GM18519 (cell line): ENCODE measurements around the gene SMPD4.
A peak's percentile ranks its signal among the peaks of the same experiment; 100 is the strongest.
"Not testable (repeated sequence)": the region's sequence is repeated elsewhere in the genome, so short reads cannot be mapped to it uniquely, and the experiment has no call there.

Experiments used
- ATAC-seq: cut with Tn5 transposase; IDR thresholded peaks from one replicate; pipeline ENCODE4 v1.9.1; 2021; ENCODE audit warnings: mild to moderate bottlenecking, moderate library complexity; ENCODE audit not compliant: unreplicated experiment, low FRiP score

Gene SMPD4

DNA sequence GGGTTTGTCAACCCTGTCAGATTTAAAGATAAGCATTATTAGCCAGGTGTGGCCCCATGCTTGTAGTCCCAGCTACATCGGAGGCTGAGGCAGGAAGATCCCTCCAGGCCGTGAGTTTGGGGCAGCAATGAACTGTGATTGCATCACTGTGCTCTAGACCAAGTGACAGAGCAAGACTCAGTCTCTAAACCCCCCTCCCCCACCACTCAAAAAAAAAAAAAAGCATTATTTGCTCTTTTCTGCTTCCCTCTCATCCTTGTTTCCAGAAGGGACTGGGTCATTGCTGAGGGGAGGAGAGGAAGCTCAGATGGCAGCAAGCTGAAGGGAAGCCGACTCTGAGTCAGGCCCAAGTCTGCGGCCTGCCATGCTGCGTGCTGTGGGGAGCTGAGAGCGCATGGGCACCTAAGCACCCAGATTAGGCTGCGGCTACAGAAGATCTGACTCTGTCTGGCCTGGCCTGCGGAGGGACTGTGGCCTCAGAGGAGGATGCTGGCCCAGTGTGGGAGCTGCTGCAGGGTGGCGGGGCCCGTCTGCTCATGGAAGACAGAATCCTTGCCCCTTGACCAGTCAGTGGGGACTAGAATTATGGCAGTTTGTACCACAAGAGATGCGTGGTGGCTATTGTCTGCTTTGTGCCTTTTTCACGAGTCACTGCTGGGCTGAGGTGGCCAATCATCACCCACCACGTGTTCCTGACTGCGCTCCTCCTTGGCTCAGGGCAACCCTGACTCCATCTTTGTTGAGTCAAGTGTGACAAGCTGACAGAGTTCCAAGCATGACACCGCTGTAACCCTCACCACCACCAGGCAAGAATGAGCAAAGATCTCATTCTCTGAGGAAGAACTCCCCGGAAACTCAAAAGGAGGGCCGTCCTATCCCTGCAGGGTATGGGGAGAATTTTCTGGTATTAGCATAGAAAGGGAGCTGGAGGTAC, 6.7 kb upstream of the SMPD4 start:
- not testable (repeated sequence) for ATAC-seq

DNA sequence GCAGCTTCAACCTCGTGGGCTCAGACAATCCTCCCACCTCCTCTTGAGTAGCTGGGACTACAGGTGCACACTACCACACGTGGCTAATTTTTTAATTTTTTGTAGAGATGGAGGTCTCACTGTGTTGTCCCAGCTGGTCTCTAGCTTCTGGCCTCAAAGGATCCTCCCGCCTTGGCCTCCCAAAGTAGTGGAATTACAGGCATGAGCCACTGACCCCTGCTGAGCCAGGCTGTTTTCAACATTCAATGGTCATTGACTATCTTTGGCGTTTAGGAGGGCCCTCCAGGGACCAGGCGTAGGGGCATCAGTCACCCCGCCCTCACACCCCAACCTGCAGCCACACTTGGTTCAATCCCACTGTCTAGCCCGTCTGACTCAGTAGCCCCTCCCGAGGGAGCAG, 5.9 kb upstream of the SMPD4 start:
- no peak for ATAC-seq

DNA sequence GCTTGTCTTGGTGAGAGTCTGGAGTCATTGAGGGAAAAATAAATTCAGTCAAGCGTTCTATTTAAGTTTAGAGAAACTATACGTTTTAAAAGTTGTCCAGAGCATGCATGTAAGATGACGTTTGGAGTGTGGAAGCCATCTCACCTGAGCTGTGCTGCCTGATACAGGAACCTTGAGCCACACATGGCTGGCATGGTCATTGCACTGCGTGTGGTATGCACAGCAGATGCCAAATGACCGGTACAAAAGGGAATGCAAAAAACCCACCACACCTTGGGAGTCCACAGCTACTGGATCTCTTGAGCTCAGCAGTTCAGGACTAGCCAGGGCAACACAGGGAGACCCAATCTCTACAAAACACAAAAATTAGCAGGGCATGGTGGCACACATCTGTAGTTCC, 5.0 kb upstream of the SMPD4 start:
- ATAC-seq: no peak

DNA sequence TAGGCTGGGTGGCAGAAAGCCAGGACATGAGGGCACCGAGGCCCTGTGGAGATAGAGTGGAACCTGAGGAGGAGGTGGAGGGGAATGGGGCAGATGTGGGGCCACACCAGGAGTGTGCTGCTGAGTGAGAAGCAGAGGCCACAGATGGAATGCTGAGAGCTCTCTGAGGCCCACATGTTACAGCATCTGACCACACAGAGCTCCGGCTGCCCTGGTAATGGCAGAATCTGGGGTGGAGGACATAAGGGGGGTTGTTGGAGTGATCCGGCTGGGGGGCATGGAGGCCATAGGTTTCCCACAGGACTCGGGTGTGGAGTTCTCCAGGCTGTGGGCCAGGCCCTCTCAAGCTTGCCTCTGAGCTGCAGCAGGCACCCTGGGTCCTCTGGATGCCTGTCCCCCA, 4.5 kb upstream of the SMPD4 start:
- no peak for ATAC-seq

DNA sequence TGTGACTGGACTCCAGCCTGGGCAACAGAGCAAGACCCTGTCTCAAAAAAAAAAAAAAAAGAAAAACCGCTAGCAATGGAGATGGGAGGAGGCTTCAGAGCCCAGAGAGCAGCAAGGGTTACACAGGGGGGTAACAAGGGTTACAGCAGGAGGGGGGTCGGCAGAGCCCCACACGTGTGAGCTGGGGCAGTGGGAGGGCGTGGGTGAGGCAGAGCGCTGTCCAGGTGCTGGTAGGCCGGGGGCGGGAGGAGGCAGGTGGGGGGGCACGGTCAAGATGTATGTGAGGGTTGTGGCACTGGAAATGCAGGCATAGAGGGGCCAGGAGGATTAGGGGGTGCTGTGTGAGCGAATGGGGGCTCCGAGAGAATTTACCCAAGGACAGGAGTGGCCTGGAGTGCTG, 4.0 kb upstream of the SMPD4 start:
- ATAC-seq: no peak

DNA sequence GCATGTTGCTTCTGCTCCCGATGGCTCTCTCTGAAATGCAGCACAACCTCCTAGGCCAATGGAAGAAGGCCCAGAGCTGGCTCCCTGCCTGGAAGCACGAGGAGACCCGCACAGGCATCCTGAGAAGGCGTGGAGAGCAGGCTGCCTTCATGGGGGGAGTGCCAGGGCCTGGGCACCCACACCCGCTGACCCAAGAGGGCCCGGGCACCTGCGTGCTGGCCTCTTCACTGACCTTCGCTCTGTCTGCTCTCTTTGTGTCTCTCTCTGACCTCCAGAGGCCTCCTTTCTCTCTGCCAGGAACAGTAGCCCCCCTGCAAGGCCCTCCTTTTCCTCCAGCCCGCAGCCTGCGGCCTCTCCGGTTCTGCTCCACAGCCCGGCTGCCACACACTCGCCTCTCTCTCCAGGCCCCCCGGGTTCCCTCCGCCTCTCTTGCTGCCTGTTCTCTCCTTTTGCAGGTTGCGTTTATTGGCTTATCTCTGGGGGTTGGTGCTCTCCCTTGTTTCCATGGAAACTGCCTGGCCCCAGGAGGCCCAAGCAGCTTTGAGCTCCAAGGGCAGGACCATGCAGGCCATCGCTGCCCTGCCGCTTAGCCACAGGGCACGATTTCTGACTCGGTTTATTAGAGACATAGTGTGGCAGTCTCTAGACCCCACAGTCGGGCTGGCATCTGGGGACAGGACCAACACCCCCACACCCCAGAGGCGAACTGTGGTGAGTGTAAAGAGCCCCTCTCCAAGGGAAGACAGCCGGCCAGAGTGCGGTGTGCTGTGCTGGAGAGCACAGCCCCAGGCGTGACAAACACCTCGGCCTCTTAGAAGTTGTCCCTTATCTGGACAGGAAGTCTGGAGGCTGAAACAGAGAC, 2.3 kb upstream of the SMPD4 start:
- ATAC-seq: no peak

DNA sequence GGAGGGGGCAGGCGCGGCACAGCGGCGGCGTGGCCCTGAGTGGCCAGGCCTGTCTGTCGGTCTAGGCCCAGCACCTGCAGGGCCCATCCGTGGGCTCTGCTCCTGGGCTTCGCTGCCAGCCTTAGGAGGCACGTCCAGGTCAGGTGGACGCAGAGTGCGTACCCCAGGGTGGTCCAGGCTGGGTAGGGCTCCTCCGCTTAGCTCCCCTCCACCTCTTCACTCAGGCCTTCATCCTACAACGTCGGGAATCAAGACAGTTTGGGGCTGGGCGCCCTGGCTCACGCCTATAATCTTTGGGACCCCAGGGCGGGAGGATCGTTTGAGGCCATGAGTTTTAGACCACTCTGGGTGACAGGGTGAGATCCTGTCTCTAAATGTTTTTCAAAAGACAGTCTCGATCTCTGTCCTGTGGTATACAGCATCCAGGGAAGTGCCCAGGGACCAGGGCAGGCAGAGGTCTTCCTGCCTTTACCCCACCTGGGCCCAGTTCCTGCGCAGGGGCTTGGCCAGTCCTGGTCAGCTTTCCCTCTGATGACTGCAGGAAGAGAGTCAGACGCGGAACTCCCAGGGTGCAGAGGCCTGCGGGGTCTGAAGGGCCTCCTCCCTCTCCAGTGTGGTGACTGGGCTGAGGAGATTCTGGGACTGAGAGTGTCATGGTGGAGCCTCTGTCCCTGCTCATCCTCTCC, 1.6 kb upstream of the SMPD4 start:
- not testable (repeated sequence) for ATAC-seq

DNA sequence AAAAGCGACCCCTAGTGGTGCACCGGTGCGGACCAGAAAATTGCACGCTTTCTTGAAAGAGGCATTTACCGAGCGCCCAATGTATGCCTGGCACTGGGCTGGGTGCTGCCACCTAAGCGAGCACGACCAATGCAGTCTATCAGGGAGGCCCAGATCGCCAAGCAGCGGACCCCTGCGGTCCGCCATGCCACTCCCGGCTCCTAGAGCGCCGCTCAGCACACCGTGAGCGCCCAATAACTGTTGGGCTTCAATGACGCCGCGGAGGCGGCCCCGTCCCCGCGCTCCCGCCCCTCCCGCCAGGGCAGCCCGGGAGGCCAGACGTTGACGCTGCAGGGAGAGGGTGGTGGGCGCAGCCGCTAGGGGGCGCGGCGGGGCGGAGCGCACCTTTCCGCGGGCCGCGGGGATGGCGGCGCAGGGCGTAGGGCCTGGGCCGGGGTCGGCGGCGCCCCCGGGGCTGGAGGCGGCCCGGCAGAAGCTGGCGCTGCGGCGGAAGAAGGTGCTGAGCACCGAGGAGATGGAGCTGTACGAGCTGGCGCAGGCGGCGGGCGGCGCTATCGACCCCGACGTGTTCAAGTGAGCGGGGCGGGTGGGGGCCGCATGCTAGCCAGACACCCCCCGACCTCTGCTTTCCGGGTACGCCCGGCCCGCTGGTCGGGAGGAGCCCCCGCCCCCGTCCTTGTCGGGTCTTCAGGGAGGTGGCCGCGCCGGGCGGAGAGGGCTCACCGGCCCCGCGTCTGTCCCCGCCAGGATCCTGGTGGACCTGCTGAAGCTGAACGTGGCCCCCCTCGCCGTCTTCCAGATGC, 679 bp upstream of the SMPD4 start, which contains the start of gene MZT2B:
TSS of gene MZT2B (plus strand) at position 383 of the 803 bp plus-strand sequence. CDS start at position 404, 21 bp downstream.
- peak; percentile 76 for ATAC-seq

DNA sequence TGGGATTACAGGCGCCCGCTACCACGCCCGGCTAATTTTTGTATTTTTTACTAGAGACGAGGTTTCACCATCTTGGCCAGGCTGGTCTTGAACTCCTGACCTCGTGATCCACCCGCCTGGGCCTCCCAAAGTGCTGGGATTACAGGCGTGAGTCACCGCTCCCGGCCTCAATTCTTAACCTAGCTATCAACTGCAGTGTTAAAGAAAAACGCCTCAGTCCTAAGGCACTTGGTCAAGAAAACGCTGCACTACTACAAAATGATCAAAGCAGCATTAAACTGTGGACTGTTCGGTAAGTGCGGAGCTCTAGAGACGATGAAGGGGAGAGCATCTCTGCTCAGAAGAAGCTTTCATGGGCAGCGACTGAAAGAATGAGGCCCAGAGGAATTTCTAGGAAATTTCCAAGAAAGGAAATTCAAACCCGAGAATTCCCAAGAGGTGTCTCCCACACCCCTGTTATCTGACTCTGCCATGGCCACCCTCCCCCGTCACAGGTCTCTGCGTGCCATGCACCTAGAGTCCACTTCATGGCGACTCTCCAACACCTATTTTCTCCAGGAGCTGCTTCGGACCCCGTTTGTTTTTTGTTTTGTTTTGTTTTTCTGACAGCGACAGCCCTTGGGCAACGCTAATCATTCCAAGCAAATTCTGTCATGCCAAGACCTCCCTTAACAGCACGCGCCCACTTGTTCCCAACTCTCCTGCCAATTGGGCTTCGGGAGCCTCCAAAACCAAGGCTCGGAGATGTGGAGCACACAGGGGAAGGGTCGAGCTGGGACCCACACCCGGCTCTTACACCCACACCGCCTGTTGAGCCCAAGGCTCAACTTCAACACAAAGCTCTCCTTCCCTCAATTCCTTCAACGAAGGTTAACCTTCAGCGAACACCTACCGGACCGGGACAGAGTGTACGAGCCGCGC, 738 bp downstream of the SMPD4 start:
- not testable (repeated sequence) for ATAC-seq

DNA sequence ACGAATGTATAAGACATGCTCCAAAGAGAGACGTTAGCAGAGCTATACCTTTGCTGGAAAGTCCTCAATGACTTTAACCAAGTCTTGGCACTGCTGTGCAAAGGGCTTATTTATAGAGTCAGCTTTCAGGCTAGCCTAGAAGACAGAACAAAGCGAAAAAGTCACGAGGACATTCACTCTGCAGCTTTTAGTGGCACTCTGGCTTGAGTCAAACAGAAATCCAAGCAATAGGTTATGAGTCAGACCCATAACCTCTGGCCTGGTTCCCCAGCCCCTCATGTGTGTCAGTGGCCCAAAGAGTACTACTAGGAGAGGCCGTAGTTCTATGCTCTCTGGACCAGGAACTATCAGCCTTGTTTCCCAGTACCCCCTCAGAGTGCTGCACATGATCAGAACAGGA, 6.5 kb downstream of the SMPD4 start:
- ATAC-seq: not testable (repeated sequence)

DNA sequence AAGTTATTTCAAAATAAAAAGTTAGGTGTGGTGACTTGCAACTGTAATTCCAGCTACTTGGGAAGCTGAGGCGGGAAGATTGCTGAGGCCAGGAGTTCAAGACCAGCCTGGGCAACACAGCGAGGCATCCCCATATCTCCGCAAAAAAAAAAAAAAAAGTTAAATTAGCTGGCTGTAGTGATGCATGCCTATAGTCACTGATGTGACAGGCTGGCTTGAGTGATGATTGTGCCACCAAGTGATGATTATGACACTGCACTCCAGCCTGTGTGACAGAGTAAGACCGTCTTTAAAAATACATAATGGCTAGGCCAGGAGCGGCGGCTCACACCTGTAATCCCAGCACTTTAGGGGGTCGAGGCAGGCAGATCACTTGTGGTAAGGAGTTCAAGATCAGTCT, 11.5 kb downstream of the SMPD4 start:
- no peak for ATAC-seq

DNA sequence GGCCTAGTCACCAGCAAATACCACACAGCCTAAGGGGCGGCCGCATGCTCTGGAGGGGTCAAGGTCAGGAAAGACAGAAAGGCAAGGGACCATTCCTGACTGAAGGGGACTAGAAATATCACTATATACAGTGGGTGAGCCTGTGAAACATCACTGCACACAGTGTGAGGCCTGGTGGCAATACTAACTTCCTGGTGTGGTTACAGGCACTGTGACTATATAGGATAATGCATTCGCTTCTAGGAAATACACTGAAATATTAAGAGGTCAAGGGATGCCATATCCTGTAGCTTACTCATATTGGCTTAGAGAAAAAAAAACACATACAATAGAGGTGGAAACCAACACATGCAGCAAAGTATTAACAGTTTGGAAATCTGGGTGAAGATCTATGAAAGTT, 12.2 kb downstream of the SMPD4 start:
- not testable (repeated sequence) for ATAC-seq

DNA sequence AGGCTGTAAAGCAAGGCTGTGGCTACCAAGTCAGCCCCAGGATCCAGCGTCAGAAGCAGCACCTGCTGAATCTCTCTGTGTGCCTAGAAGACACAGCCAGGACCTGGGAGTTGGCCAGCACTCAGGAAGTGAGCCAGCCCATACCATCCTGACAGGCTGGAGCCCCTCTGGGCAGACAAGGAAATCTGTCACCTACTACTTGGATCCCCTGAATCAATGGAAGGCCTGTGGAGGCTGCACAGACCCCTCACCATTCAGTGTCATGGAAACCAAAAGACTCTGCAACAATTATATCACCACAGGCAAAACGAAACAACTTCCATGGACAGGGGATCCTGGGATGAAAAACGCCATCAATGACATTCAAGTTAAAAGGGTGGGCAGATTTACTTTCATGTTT, 14.8 kb downstream of the SMPD4 start:
- not testable (repeated sequence) for ATAC-seq

DNA sequence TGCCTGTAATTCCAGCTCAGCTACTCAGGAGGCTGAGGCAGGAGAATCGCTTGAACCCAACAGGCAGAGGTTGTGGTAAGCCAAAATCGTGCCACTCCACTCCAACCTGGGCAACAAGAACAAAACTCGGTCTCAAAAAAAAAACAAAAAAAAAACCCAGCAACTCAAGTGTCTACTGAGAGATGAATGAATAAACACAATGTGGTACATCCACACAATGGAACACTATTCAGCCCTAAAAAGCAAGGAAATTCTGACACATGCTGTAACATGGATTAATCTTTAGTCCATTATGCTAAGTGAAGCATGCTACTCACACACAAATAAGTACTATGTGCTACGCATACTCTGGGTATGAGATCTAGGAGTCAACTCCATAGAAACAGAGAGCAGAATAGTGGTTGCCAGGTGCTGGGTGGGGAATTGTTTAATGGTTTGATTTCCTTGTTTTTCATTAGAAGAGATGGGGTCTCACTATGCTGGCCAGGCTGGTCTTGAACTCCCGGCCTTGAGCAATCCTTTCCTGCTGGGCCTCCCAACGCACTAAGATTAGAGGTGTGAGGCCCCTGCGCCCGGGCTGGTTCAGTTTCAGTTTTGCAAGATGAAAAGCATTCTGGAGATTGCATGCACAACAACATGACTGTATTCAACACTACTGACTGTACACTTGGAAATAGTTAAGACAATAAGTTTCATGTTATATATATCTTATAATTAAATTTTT, 15.9 kb downstream of the SMPD4 start:
- no peak for ATAC-seq

DNA sequence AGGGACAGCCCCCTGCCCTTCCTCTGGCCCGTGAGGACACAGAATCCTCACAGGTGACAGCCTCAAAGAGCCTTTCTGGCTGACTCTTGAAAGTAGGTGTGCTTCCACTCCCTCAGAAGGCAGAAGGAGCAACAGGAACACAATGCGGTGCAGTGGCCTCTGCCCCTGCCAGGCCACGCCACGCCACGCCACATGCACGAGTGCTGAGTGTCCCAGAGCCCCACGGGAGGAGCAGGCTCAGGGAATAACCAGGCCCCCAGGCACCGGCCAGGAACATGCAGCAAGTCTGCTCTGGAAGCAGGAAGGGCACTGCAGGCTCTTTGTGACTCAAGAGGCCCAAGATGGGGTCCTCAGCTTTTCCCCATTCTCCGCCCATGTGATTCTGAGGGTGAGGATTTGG, 18.4 kb downstream of the SMPD4 start:
- ATAC-seq: no peak

DNA sequence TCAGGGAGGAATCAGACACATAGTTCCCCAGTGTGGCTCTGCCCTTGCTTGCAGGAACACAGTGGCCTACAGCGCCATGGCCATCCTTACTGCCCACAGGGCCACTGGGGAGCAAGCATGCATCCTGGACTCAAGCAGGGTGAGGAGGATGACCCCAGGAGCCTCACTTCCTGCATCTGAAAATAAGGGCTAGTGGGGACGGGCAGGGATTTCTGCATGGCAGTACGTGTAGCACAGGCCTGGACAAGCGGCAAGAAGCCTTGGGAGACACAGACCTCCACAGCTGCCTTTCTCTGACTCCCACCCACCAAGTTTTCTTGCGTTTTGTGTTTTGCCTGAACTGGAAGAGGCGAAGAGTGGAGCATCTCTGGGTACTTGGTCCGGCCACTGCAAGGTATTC, 18.9 kb downstream of the SMPD4 start:
- not testable (repeated sequence) for ATAC-seq

DNA sequence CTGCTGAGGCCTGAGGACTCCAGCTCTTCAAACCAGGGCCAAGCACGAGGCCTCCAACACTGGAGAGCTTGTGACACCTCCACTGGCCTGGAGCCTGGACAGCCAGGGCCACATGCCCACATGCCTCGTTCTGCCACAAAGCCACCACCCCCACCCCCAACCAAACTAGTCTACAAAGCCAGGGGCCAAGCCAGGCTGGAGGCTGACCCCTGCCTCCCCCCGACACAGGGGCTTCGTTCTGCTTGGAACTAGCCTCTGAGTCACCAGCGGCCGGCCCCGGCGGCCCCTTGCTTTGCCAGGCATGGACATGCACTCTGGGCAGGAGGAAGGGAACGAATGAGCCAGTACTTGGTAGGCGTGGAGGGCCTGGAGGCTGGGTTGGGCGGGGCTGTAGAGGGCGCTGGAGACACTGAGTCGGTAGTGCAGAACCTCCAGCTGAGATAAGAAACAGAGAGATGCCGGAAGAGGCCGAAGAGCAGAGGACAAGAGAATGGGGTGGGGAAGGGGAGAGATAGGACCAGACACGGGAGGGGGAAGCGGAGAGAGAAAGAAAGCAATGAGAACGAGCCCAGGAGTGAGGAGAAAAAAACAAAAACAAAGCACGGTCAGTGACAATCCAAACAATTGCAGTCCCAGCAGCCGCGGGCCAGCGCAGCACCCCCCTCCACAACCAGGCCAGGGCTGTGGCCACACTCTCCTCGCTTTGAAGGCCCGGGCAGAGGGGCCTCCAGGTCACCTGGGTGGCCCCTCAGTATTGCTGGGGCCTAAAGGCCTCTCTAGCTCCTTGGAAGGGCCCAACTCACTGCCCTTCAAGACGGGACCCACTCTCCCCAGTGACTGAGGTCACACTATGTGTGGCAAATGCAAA, 20.3 kb downstream of the SMPD4 start:
- ATAC-seq: not testable (repeated sequence)
